Hepatocyte (in vitro differentiated cells): ENCODE measurements around the gene LCMT1.

Experiments used
- CTCF ChIP-seq: fragments of 200-600 bp; sonication (generic); IDR thresholded peaks from 2 replicates; pipeline ENCODE4 v1.5.1; 2016; ENCODE audit warnings: antibody characterized with exemption, mild to moderate bottlenecking; ENCODE audit not compliant: poor library complexity
- EZH2 ChIP-seq: fragments of 200-600 bp; sonication (generic); IDR thresholded peaks from 2 replicates; pipeline ENCODE4 v1.6.1; 2016; ENCODE audit warnings: antibody characterized with exemption, mild to moderate bottlenecking, borderline replicate concordance

GRCh38 chr16:25184771-25185170 is 73.2 kb downstream of the LCMT1 start:
- TF ChIP-seq EZH2 (no peak), CTCF (no peak)
